Chondrocyte (in vitro differentiated cells): Measurements from ENCODE around the gene GGCT. TPM values are rescaled to one million over a fixed set of nuclear protein-coding genes. Genes with fewer than 3 reads are reported as not detected.

ENCODE experiments used
- DNase-seq: peaks from one replicate; pipeline ENCODE4 v3.0.0; 2021; ENCODE audit warnings: mixed read lengths, low spot score
- H3K27ac Mint-ChIP-seq: one replicate; pipeline ENCODE4 v1.8.0; 2021; ENCODE audit warnings: mild to moderate bottlenecking, moderate library complexity, mixed read lengths; ENCODE audit not compliant: unreplicated experiment
- H3K27me3 Mint-ChIP-seq: 2 replicates; pipeline ENCODE4 v1.8.0; 2021; ENCODE audit warnings: low read depth, mixed read lengths
- H3K36me3 Mint-ChIP-seq: 2 replicates; pipeline ENCODE4 v1.8.0; 2021; ENCODE audit warnings: low read depth, mixed read lengths
- H3K4me1 Mint-ChIP-seq: 2 replicates; pipeline ENCODE4 v1.8.0; 2021; ENCODE audit warnings: low read depth, mild to moderate bottlenecking, mixed read lengths
- H3K4me3 Mint-ChIP-seq: one replicate; pipeline ENCODE4 v1.8.0; 2021; ENCODE audit warnings: mild to moderate bottlenecking, moderate library complexity, mixed read lengths; ENCODE audit not compliant: unreplicated experiment
- H3K9me3 Mint-ChIP-seq: 2 replicates; pipeline ENCODE4 v1.8.0; 2021; ENCODE audit warnings: low read depth, mixed read lengths
- CTCF ChIP-seq: fragments of 200-600 bp; sonication (generic); IDR thresholded peaks from 2 replicates; pipeline ENCODE4 v1.5.0; 2021; ENCODE audit warnings: antibody characterized with exemption, mild to moderate bottlenecking, moderate library complexity
- total RNA-seq: library from RNA; stranded (reverse); gene quantifications from 3 replicates; pipeline ENCODE4 v1.2.1, GENCODE V29; 2021

The GGCT gene
- total RNA-seq, 1 donor from 2014 or later, result 24.4 TPM

- Mint-ChIP-seq H3K36me3 (no peaks in the 10 kb centered on the region), H3K27ac (peak within 1 kb of the TSS; percentile 95), H3K4me1 (peaks cover 45% of the 10 kb centered on the region), H3K9me3 (no peaks in the 10 kb centered on the region), H3K4me3 (peak within 1 kb of the TSS; percentile 95), H3K27me3 (no peaks in the 10 kb centered on the region)
- peak; percentile 54 for TF ChIP-seq CTCF
- DNase-seq, result no peak
These were observed 26.1 kb downstream of the GGCT start, which contains the start of gene NOD1 for GRCh38 chr7:30478349-30479201. Gene NOD1, minus strand, starts transcription at chr7:30478784. Its CDS starts 21,863 bp downstream, at chr7:30456921.

- Mint-ChIP-seq H3K4me1 (peaks cover 65% of the 10 kb centered on the region), H3K27ac (no peak overlapping the region), H3K36me3 (no peaks in the 10 kb centered on the region), H3K9me3 (no peaks in the 10 kb centered on the region), H3K4me3 (no peak overlapping the region), H3K27me3 (no peaks in the 10 kb centered on the region)
- no peak for DNase-seq
- no peak for TF ChIP-seq CTCF
These were observed 28.0 kb downstream of the GGCT start for GRCh38 chr7:30476459-30477145.

GRCh38 chr7:30475580-30475979 lies 29.0 kb downstream of the GGCT start:
- Mint-ChIP-seq H3K9me3 (no peaks in the 10 kb centered on the region), H3K4me3 (no peak overlapping the region), H3K27me3 (no peaks in the 10 kb centered on the region), H3K4me1 (peaks cover 75% of the 10 kb centered on the region), H3K36me3 (no peaks in the 10 kb centered on the region), H3K27ac (no peak overlapping the region)
- TF ChIP-seq CTCF, result no peak
- no peak for DNase-seq

GRCh38 chr7:30474893-30475292 lies 29.7 kb downstream of the GGCT start:
- DNase-seq, result no peak
- Mint-ChIP-seq H3K4me3 (no peak overlapping the region), H3K27me3 (no peaks in the 10 kb centered on the region), H3K36me3 (no peaks in the 10 kb centered on the region), H3K27ac (no peak overlapping the region), H3K9me3 (no peaks in the 10 kb centered on the region), H3K4me1 (peaks cover 79% of the 10 kb centered on the region)
- no peak for TF ChIP-seq CTCF

- DNase-seq, result no peak
- Mint-ChIP-seq H3K4me3 (no peak overlapping the region), H3K36me3 (no peaks in the 10 kb centered on the region), H3K4me1 (peaks cover 79% of the 10 kb centered on the region), H3K9me3 (no peaks in the 10 kb centered on the region), H3K27ac (peak overlapping the region; percentile 3), H3K27me3 (no peaks in the 10 kb centered on the region)
- TF ChIP-seq CTCF, result no peak
These were observed 30.1 kb downstream of the GGCT start for GRCh38 chr7:30474485-30474884.
